ENCODE results near the gene OR4S1.
"Not testable (repeated sequence)": the region's sequence is repeated elsewhere in the genome, so short reads cannot be mapped to it uniquely, and the experiment has no call there.

The OR4S1 gene, protein sequence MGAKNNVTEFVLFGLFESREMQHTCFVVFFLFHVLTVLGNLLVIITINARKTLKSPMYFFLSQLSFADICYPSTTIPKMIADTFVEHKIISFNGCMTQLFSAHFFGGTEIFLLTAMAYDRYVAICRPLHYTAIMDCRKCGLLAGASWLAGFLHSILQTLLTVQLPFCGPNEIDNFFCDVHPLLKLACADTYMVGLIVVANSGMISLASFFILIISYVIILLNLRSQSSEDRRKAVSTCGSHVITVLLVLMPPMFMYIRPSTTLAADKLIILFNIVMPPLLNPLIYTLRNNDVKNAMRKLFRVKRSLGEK

DNA sequence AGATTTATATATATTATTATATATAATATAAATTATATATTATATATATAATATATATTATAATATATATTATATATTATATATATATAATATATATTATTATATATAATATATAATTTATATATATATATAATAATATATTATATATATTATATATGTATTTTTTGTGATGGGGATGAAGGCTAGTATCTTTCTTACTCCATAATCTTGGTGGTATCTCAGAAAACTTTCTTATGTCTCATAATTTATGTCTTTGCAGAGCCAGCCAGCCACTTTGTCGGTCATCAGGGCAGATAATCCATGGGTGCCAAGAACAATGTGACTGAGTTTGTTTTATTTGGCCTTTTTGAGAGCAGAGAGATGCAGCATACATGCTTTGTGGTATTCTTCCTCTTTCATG lies at the start of gene OR4S1:
Gene OR4S1 (plus strand): TSS at position 301 of the 400 bp plus-strand sequence. CDS start 0 bp downstream, at position 301.
- no peak for DNase-seq (ENCODE audit: low read depth)

DNA sequence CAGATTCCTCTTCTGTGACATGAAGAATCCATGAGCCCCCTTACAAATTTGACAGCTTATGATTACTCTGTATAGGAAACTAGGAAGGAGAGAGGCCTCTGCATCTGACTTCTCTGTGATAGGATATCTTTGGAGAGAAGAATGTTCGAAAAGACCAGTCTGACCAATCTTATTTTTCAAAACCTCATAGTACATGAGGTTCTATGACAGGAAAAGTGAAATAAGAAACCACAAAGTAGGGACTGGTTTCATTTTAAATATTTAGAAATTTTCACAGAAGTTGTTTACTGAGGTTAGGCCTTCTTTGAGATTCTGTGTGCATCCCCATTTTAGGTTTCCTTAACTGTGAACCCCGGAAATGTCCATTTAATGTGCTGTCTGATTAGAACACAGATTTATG lies 44.4 kb upstream of the OR4S1 start:
- DNase-seq (ENCODE audit: low read depth): no peak

- DNase-seq (ENCODE audit: low read depth): no peak
Measured at GRCh38 chr11:48263423-48263911, 42.6 kb upstream of the OR4S1 start, which contains the start of gene OR4X1. OR4X1 (plus strand) TSS chr11:48263861; CDS start chr11:48263861, 0 bp downstream.

DNA sequence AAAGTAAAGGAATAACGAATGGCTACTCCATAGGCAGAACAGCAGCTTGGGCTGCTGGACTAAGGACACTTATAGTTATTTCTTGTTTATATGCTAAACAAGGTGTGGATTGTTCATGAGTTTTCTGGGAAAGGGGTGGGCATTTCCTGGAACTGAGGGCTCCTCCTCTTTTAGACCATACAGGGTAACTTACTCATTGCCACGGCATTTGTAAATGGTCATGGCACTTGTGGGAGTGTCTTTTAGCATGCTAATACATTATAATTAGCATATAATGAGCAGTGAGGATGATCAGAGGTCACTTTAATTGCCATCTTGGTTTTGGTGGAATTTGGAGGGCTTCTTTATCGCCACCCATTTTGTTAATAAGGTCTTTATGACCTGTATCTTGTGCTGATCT lies 35.4 kb upstream of the OR4S1 start:
- DNase-seq (ENCODE audit: low read depth): no peak

DNA sequence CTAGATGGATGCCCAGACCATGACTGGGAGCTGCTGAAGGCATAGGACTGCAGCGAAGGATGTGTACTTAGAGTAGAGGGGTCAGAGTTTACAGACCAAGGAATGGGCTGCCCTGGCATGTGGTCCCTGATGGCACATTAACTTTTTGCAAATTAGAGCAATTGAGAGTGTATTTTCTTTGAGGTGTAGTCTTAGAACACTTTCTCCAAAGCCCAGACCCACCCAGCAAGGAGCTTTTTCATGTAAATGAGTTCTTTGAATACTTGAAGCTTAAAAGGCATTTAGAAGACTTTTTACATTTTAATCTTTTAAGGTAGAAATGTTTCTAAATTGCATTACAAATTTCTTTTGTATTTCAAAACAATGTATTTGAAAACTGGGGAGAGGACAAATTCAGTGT lies 33.4 kb upstream of the OR4S1 start:
- DNase-seq (ENCODE audit: low read depth): no peak

- peak; percentile 8 for DNase-seq (ENCODE audit: low read depth)
Measured at GRCh38 chr11:48307760-48308386, 1.9 kb downstream of the OR4S1 start.

GRCh38 chr11:48313590-48313989 lies 7.6 kb downstream of the OR4S1 start:
- DNase-seq (ENCODE audit: low read depth): not testable (repeated sequence)

- DNase-seq (ENCODE audit: low read depth): not testable (repeated sequence)
Measured at GRCh38 chr11:48319813-48320212, 13.8 kb downstream of the OR4S1 start.

GRCh38 chr11:48324620-48325019 lies 18.6 kb downstream of the OR4S1 start, which contains the start of gene OR4C3:
OR4C3 (plus strand) TSS chr11:48324920; CDS start chr11:48325022, 102 bp downstream.
- not testable (repeated sequence) for DNase-seq (ENCODE audit: low read depth)

- DNase-seq (ENCODE audit: low read depth): no peak
Measured at GRCh38 chr11:48341466-48341865, 35.4 kb downstream of the OR4S1 start.

GRCh38 chr11:48342505-48342904 lies 36.5 kb downstream of the OR4S1 start:
- DNase-seq (ENCODE audit: low read depth): not testable (repeated sequence)

DNA sequence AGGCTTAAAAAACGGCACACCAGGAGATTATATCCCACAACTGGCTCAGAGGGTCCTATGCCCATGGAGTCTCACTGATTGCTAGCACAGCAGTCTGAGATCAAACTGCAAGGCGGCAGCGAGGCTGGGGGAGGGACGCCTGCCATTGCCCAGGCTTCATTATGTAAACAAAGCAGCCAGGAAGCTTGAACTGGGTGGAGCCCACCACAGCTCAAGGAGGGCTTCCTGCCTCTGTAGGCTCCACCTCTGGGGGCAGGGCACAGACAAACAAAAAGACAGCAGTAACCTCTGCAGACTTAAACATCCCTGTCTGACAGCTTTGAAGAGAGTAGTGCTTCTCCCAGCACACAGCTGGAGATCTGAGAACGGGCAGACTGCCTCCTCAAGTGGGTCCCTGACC lies 40.3 kb downstream of the OR4S1 start:
- DNase-seq (ENCODE audit: low read depth): not testable (repeated sequence)

DNA sequence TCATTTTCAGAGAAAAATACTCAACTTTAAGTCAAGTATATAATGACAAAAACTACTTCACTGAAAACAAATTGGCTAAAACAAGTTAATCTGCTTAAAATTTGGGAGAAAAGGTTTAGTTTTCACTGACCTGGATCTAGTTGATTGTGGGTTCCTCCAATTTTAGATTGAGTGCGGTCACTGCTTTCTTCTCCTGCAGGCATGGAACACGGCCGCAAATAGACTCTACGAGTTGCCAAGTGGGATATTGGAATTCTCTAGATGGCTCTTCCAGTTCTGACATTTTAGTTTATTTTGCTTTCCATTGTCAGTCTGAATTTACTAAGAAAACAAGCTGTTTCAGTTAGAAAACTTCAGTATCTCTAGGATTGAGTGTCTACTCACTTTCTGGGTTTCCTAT lies 48.0 kb downstream of the OR4S1 start:
- no peak for DNase-seq (ENCODE audit: low read depth)

GRCh38 chr11:48354677-48355076 lies 48.7 kb downstream of the OR4S1 start:
- DNase-seq (ENCODE audit: low read depth): no peak
